Lower leg skin (tissue), 3 donors: ENCODE measurements around the gene CASS4.
"Not testable (repeated sequence)": the region's sequence is repeated elsewhere in the genome, so short reads cannot be mapped to it uniquely, and the experiment has no call there.

Experiments
- POLR2A ChIP-seq, 2 donors: fragments of 450-650 bp; IDR thresholded peaks; one replicate each; pipeline ENCODE4 v1.6.1; 2016 to 2017; ENCODE audit warnings: antibody characterized with exemption in 2 of 2, mild to moderate bottlenecking in 1 of 2, moderate library complexity in 1 of 2
- TF ChIP-seq, protein P1 (sequence below), 3 donors: fragments of 450-650 bp; IDR thresholded peaks; one replicate each; pipeline ENCODE4 v1.5.1; 2016; ENCODE audit warnings: antibody characterized with exemption in 3 of 3, mild to moderate bottlenecking in 3 of 3, moderate library complexity in 2 of 3

DNA sequence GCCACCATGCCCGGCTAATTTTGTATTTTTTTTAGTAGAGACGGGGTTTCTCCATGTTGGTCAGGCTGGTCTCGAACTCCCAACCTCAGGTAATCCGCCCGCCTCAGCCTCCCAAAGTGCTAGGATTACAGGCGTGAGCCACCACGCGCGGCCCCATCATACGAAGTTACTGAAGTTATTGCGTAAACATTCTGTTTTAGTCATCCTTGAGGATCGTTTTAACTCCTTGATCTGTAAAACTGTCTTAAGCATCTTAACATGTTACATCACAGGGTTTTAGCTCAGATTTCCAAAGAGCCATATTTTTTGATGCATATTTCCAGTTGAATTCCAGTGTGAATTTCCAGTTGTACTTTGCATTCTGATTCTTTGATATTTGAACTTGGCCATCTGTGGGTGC is 6.7 kb upstream of the CASS4 start:
- TF ChIP-seq POLR2A (IDR thresholded peaks at IDR 0.05): not testable (repeated sequence)
- TF ChIP-seq, protein P1, sequence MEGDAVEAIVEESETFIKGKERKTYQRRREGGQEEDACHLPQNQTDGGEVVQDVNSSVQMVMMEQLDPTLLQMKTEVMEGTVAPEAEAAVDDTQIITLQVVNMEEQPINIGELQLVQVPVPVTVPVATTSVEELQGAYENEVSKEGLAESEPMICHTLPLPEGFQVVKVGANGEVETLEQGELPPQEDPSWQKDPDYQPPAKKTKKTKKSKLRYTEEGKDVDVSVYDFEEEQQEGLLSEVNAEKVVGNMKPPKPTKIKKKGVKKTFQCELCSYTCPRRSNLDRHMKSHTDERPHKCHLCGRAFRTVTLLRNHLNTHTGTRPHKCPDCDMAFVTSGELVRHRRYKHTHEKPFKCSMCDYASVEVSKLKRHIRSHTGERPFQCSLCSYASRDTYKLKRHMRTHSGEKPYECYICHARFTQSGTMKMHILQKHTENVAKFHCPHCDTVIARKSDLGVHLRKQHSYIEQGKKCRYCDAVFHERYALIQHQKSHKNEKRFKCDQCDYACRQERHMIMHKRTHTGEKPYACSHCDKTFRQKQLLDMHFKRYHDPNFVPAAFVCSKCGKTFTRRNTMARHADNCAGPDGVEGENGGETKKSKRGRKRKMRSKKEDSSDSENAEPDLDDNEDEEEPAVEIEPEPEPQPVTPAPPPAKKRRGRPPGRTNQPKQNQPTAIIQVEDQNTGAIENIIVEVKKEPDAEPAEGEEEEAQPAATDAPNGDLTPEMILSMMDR (IDR thresholded peaks at IDR 0.05): not testable (repeated sequence)
